Natural killer cell (primary cell): ENCODE results near the gene SF3A2. TPM values are rescaled to one million over a fixed set of nuclear protein-coding genes. Genes with fewer than 3 reads are reported as not detected.

ENCODE experiments used
- ATAC-seq, 3 donors: fragments of 150-1000 bp in 2 of 3; fragments of 200-7000 bp in 1 of 3; cut with Tn5 transposase; 1 replicate in 1 of 3; 2 replicates in 2 of 3; pipeline ENCODE4 v1.10.0; 2021; ENCODE audit warnings: mild to moderate bottlenecking in 2 of 3, moderate library complexity in 2 of 3
- DNase-seq, 2 donors: peaks; one replicate each; pipeline versions ENCODE4 v3.0.0 to v3.0.0-alpha.2; 2013 to 2021; ENCODE audit warnings: mixed read lengths in 1 of 2
- H3K27ac ChIP-seq: one replicate; pipeline ENCODE4 v1.5.1; 2013; ENCODE audit warnings: mild to moderate bottlenecking, low read length
- H3K27me3 ChIP-seq: one replicate; pipeline ENCODE4 v1.6.1; 2013; ENCODE audit warnings: low read length; ENCODE audit not compliant: control insufficient read depth, insufficient read depth
- H3K36me3 ChIP-seq: one replicate; pipeline ENCODE4 v1.6.1; 2013; ENCODE audit warnings: low read length; ENCODE audit not compliant: control insufficient read depth, insufficient read depth
- H3K4me1 ChIP-seq: one replicate; pipeline ENCODE4 v1.6.1; 2013; ENCODE audit warnings: low read length; ENCODE audit not compliant: control insufficient read depth, insufficient read depth
- H3K4me3 ChIP-seq: one replicate; pipeline ENCODE4 v1.5.1; 2013; ENCODE audit warnings: low read length
- H3K9me3 ChIP-seq: one replicate; pipeline ENCODE4 v1.6.1; 2013; ENCODE audit warnings: low read length; ENCODE audit not compliant: control insufficient read depth, insufficient read depth
- H3K27ac Mint-ChIP-seq, 2 donors: one replicate each; pipeline ENCODE4 v1.8.0; 2022; ENCODE audit warnings: mild to moderate bottlenecking in 2 of 2, mixed read lengths in 2 of 2, moderate library complexity in 1 of 2
- H3K27me3 Mint-ChIP-seq, 2 donors: one replicate each; pipeline ENCODE4 v1.8.0; 2022; ENCODE audit warnings: low read depth in 2 of 2, mixed read lengths in 2 of 2
- H3K36me3 Mint-ChIP-seq: one replicate; pipeline ENCODE4 v1.8.0; 2022; ENCODE audit warnings: mixed read lengths
- H3K4me1 Mint-ChIP-seq, 2 donors: one replicate each; pipeline ENCODE4 v1.8.0; 2022; ENCODE audit warnings: mixed read lengths in 2 of 2
- H3K4me3 Mint-ChIP-seq: one replicate; pipeline ENCODE4 v1.8.0; 2022; ENCODE audit warnings: mild to moderate bottlenecking, moderate library complexity, mixed read lengths
- H3K9me3 Mint-ChIP-seq, 2 donors: one replicate each; pipeline ENCODE4 v1.8.0; 2022; ENCODE audit warnings: mixed read lengths in 2 of 2
- WGBS: methylation state at CpG from one replicate; pipeline ENCODE4 v1.1.7; 2013; ENCODE audit warnings: missing lambda C conversion rate; ENCODE audit not compliant: insufficient coverage; 5-methylcytosine and 5-hydroxymethylcytosine counted together
- intact Hi-C: fragments of 100-400 bp; cut with micrococcal nuclease; formaldehyde crosslinking; loops from one replicate; pipeline ENCODE4 v1.14.2; 2022
- total RNA-seq, 4 donors: library from RNA; stranded (reverse); fragments of 120-200 nt in 1 of 4; gene quantifications; one replicate each; pipeline versions ENCODE4 v1.2.3 to v1.2.4, GENCODE V29; 2013 to 2022
- TF ChIP-seq, protein P1 (sequence below): fragments of 200-600 bp; IDR thresholded peaks from one replicate; pipeline ENCODE4 v1.8.0; 2022; ENCODE audit warnings: antibody characterized with exemption

Gene SF3A2
- total RNA-seq, 3 donors from 2014 or later (not counting 1 experiment from before 2014, with no cell fraction given), result 143 to 165 (median 147) TPM

DNA sequence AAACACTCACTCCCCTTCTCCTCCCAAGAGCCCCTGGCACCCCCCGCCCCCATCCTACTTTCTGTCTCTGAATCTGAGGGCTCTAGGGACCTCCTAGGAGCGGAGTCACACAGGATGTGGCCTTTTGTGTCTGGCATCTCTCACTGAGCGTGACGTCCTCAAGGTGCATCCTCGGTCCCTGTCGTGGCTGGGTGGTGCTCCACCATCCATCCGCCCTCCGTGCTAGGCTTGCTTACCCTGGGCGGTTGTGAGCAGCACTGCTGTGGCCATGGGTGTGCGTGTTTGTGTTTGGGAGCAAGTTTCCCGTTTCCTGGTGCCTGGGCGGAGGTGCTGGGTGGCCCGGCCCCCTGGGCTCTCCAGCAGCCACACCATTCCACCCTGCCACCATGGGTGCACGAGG, 12.7 kb upstream of the SF3A2 start:
- no peaks in the 10 kb centered on the region for H3K36me3 Mint-ChIP-seq
- H3K9me3 Mint-ChIP-seq, result no peaks in the 10 kb centered on the region
- WGBS, result 59% methylated on average over 14 of the region's 14 CpGs
- TF ChIP-seq, protein P1, sequence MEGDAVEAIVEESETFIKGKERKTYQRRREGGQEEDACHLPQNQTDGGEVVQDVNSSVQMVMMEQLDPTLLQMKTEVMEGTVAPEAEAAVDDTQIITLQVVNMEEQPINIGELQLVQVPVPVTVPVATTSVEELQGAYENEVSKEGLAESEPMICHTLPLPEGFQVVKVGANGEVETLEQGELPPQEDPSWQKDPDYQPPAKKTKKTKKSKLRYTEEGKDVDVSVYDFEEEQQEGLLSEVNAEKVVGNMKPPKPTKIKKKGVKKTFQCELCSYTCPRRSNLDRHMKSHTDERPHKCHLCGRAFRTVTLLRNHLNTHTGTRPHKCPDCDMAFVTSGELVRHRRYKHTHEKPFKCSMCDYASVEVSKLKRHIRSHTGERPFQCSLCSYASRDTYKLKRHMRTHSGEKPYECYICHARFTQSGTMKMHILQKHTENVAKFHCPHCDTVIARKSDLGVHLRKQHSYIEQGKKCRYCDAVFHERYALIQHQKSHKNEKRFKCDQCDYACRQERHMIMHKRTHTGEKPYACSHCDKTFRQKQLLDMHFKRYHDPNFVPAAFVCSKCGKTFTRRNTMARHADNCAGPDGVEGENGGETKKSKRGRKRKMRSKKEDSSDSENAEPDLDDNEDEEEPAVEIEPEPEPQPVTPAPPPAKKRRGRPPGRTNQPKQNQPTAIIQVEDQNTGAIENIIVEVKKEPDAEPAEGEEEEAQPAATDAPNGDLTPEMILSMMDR, result no peak
- ATAC-seq (peak; percentile 45 to 74 (median 71)), DNase-seq (peak in 1 of 2 donors; percentile 66)
- Histone ChIP-seq H3K27ac (no peak overlapping the region), H3K36me3 (peaks cover 43% of the 10 kb centered on the region), H3K4me1 (peaks cover 7% of the 10 kb centered on the region), H3K9me3 (no peaks in the 10 kb centered on the region), H3K27me3 (no peaks in the 10 kb centered on the region), H3K4me3 (no peak overlapping the region)
- H3K4me1 Mint-ChIP-seq, result peaks cover 6 to 11% of the 10 kb centered on the region in 2 donors
- peak overlapping the region; percentile 75 to 77 for H3K27ac Mint-ChIP-seq
- no peaks in the 10 kb centered on the region for H3K27me3 Mint-ChIP-seq
- intact Hi-C loops, result no loop called here
- no peak overlapping the region for H3K4me3 Mint-ChIP-seq

DNA sequence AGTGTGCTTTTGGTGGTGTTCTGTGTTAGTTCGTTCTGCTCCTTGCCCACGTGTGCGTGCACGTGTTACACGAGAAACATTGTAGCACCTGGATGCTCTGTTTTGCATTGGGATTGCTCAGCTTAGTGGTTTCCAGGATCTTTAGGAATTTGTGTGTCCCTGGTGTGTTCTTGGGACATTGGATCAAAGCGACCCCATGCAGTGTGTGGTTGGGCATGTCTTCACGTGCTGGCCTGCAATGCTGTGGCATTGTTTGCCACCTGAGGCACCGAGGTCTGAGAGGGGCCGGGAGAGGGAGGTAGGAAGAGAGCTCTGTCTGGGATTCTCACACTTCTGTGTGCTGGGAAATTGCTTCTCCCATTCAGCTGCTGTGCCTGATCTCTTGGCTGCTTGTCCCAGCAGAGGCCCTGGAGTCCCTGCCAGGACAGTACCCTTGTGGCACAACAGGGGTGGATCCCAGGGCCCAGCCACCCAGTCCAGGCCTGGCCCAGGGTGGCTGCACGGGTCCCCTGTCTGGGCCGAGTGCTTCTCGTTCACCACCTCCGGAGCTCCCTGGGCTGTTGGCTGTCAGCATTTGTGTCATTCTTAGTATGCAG, 11.8 kb upstream of the SF3A2 start:
- Histone ChIP-seq H3K27ac (no peak overlapping the region), H3K36me3 (peaks cover 48% of the 10 kb centered on the region), H3K27me3 (no peaks in the 10 kb centered on the region), H3K9me3 (no peaks in the 10 kb centered on the region), H3K4me1 (peaks cover 7% of the 10 kb centered on the region), H3K4me3 (no peak overlapping the region)
- Mint-ChIP-seq H3K4me3 (no peak overlapping the region), H3K4me1 (peaks cover 6 to 11% of the 10 kb centered on the region in 2 donors), H3K27me3 (no peaks in the 10 kb centered on the region), H3K36me3 (no peaks in the 10 kb centered on the region), H3K9me3 (no peaks in the 10 kb centered on the region), H3K27ac (peak overlapping the region; percentile 11 to 77)
- ATAC-seq, result no peak
- DNase-seq, result no peak
- intact Hi-C loops, result no loop called here
- WGBS, result 95% methylated on average over 13 of the region's 13 CpGs
- TF ChIP-seq, protein P1, result no peak

DNA sequence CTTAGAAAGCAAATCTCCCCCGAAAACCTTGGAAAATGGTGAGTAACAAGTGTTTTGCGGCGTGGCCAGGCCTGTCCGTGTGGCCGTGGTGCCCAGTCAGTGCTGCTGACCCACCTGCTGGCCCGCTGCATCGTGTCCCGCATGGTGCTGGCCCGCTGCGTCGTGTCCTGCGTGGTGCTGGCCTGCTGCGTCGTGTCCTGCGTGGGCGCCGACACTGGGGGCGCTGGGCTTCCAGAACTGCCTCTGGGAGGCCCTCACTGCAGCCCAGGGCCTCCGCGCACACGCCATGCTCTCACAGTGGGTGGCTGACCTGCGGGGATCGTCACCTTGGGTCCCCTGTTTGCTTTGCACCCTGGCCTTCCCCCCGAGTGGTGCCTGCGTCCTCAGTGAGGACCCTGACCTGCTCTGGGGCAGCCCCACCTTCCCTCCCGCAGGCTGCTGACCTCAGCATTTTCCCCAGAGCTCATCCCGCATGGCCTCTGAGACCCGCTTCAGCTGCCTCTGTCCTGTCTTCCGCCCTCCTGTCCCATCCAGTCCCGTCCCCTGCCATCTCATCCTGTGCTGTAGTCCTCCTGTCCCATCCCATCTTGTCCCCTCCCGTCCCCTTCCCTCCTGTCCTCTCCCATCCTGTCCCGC, 11.1 kb upstream of the SF3A2 start:
- Histone ChIP-seq H3K9me3 (no peaks in the 10 kb centered on the region), H3K27ac (no peak overlapping the region), H3K4me1 (peaks cover 7% of the 10 kb centered on the region), H3K4me3 (no peak overlapping the region), H3K27me3 (no peaks in the 10 kb centered on the region), H3K36me3 (peaks cover 48% of the 10 kb centered on the region)
- no peaks in the 10 kb centered on the region for H3K9me3 Mint-ChIP-seq
- DNase-seq (no peak), ATAC-seq (no peak)
- H3K27ac Mint-ChIP-seq, result no peak overlapping the region
- H3K4me3 Mint-ChIP-seq, result no peak overlapping the region
- H3K4me1 Mint-ChIP-seq, result peaks cover 6 to 11% of the 10 kb centered on the region in 2 donors
- 97% methylated on average over 32 of the region's 32 CpGs for WGBS
- H3K36me3 Mint-ChIP-seq, result no peaks in the 10 kb centered on the region
- no peaks in the 10 kb centered on the region for H3K27me3 Mint-ChIP-seq
- TF ChIP-seq, protein P1, result no peak
- intact Hi-C loops, result no loop called here
